Measurements from ENCODE around the gene DTNBP1.
A peak's percentile ranks its signal among the peaks of the same experiment; 100 is the strongest.

Gene DTNBP1

GRCh38 chr6:15499125-15499524 lies 163.7 kb downstream of the DTNBP1 start:
- no peak for DNase-seq

GRCh38 chr6:15498640-15499039 lies 164.2 kb downstream of the DTNBP1 start:
- DNase-seq: no peak

GRCh38 chr6:15496345-15497131 lies 166.3 kb downstream of the DTNBP1 start:
- no peak for DNase-seq

- DNase-seq: no peak
These were observed 167.4 kb downstream of the DTNBP1 start for GRCh38 chr6:15495375-15495901.

- no peak for DNase-seq
These were observed 169.2 kb downstream of the DTNBP1 start for GRCh38 chr6:15493437-15494168.

GRCh38 chr6:15491986-15492269 lies 170.9 kb downstream of the DTNBP1 start:
- no peak for DNase-seq

- DNase-seq: peak; percentile 34
These were observed 171.4 kb downstream of the DTNBP1 start for GRCh38 chr6:15491255-15491985.

- DNase-seq: no peak
These were observed 172.4 kb downstream of the DTNBP1 start for GRCh38 chr6:15490242-15491100.

- DNase-seq: no peak
These were observed 173.4 kb downstream of the DTNBP1 start for GRCh38 chr6:15489261-15489962.

GRCh38 chr6:15487262-15487661 lies 175.6 kb downstream of the DTNBP1 start:
- DNase-seq: no peak

GRCh38 chr6:15485936-15486335 lies 176.9 kb downstream of the DTNBP1 start:
- DNase-seq: no peak

- no peak for DNase-seq
These were observed 178.0 kb downstream of the DTNBP1 start for GRCh38 chr6:15484821-15485220.

- no peak for DNase-seq
These were observed 178.7 kb downstream of the DTNBP1 start for GRCh38 chr6:15484140-15484539.

GRCh38 chr6:15483060-15483459 lies 179.8 kb downstream of the DTNBP1 start:
- DNase-seq: no peak

- DNase-seq: peak; percentile 51
These were observed 181.2 kb downstream of the DTNBP1 start for GRCh38 chr6:15481390-15482291.

GRCh38 chr6:15480525-15480924 lies 182.3 kb downstream of the DTNBP1 start:
- DNase-seq: no peak

- peak; percentile 84 for DNase-seq
These were observed 183.1 kb downstream of the DTNBP1 start for GRCh38 chr6:15479761-15480160.

GRCh38 chr6:15477746-15478145 lies 185.1 kb downstream of the DTNBP1 start:
- DNase-seq: no peak

- no peak for DNase-seq
These were observed 186.0 kb downstream of the DTNBP1 start for GRCh38 chr6:15476631-15477380.

GRCh38 chr6:15475872-15476271 lies 187.0 kb downstream of the DTNBP1 start:
- DNase-seq: no peak

Measured in NCI-H1105 treated with DMSO at 0.1 percent for 48 hours (cell line).